ENCODE data around the gene DESI1. TPM values are rescaled to one million over a fixed set of nuclear protein-coding genes. Genes with fewer than 3 reads are reported as not detected.
A peak's percentile ranks its signal among the peaks of the same experiment; 100 is the strongest.

Gene DESI1
- total RNA-seq, 1 experiment from 2014 or later: 30.2 TPM

DNA sequence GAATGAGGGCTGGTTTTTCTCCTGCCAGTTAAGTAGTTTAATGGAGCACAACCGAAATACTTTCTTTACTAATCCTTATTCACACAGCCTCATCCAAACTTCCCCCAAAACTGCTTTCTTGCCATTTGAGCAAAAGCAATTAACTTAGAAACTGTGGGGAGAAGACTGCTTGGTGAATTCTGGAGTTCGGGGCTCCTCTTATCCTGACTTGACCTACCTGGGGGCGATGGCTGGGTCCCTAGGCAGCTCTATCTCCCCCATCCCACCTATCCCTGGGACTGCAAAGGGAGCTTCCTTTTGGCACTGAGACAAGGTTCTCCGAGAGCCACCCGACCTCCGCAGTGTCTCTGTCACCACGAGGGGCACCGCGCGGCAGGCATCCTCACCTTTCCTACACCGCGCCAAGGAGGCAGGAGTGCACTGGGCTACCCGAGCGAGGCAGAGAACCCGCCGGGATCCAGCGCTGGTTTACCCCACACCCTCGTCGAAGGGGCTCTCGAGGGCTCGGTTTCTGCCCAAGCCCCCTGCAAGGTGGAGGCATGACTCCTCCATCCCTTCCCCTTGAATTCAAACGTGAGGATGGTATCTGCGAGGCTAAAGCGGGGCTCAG is 759 bp downstream of the DESI1 start:
- Histone ChIP-seq H2BK12ac (ENCODE audit: insufficient read length, low read depth, low read length) (no peak overlapping the region), H2BK15ac (ENCODE audit: low read depth, low read length) (no peak overlapping the region), H3K4ac (ENCODE audit: low read depth, low read length) (no peak overlapping the region), H3K56ac (ENCODE audit: insufficient read length, low read depth, low read length) (no peak overlapping the region), H3K4me2 (ENCODE audit: insufficient read depth, insufficient read length, low read length) (peak overlapping the region; percentile 65), H3K4me1 (ENCODE audit: insufficient read depth, low read length) (no peaks in the 10 kb centered on the region), H3K79me2 (ENCODE audit: insufficient read depth, low read length) (peaks cover 8% of the 10 kb centered on the region; the same call in 1 of the 2 replicates), H4K91ac (ENCODE audit: insufficient read length, low read depth, low read length) (no peak overlapping the region), H3K9me3 (ENCODE audit: control insufficient read depth, low read depth, low read length) (no peaks in the 10 kb centered on the region), H2AFZ (ENCODE audit: low read length) (no peak overlapping the region), H2AK5ac (ENCODE audit: insufficient read length, low read length) (no peak overlapping the region), H3K23ac (ENCODE audit: insufficient read length, low read depth, low read length) (no peak overlapping the region), H3T11ph (ENCODE audit: low read length) (no peak overlapping the region), H3K27me3 (ENCODE audit: insufficient read depth, low read length) (no peaks in the 10 kb centered on the region), H2BK20ac (ENCODE audit: low read depth, low read length, poor library complexity, severe bottlenecking) (no peak overlapping the region), H4K8ac (replicated peaks; ENCODE audit: insufficient read length, low read depth, low read length) (no peak overlapping the region), H3K27ac (ENCODE audit: insufficient read length, low read depth, low read length) (no peak overlapping the region), H3K14ac (ENCODE audit: insufficient read depth, low read length) (0 out of 2 replicates have a peak overlapping the region, but pooled peaks have one; percentile 69), H3K9ac (ENCODE audit: extremely low read depth, insufficient read length, low read length) (peak overlapping the region; percentile 87), H4K20me1 (ENCODE audit: control insufficient read depth, insufficient read depth, insufficient read length) (no peaks in the 10 kb centered on the region), H2BK5ac (ENCODE audit: insufficient read length, low read length) (no peak overlapping the region), H4K5ac (ENCODE audit: insufficient read length, low read depth, low read length) (no peak overlapping the region), H2BK120ac (ENCODE audit: low read depth, low read length, poor library complexity, severe bottlenecking) (no peak overlapping the region), H3K18ac (ENCODE audit: insufficient read length, low read depth, low read length) (peak overlapping the region; percentile 52), H3K79me1 (ENCODE audit: insufficient read depth, low read depth, low read length, poor library complexity, severe bottlenecking) (no peaks in the 10 kb centered on the region), H3K23me2 (ENCODE audit: insufficient read length, low read depth, low read length, poor library complexity, severe bottlenecking) (peaks cover 14% of the 10 kb centered on the region)
- Mint-ChIP-seq H3K27me3 (ENCODE audit: low read depth) (no peaks in the 10 kb centered on the region), H3K4me3 (peak overlapping the region; percentile 95), H3K27ac (peak overlapping the region; percentile 77 to 96 (median 89); a peak in 5 of 7 replicates), H3K9me3 (no peaks in the 10 kb centered on the region; a peak in 2 of 5 replicates), H3K4me1 (peaks cover 17 to 19% of the 10 kb centered on the region in 2 experiments), H3K36me3 (ENCODE audit: insufficient read depth in 1 of 3, low read depth in 3 of 3) (peaks cover 24 to 31% (median 30%) of the 10 kb centered on the region in 3 experiments)
- WGBS (ENCODE audit: extremely low coverage, insufficient read length, low lambda C conversion rate): no CpG with 5 or more reads among the region's 24 CpGs
- TF ChIP-seq, protein P1, sequence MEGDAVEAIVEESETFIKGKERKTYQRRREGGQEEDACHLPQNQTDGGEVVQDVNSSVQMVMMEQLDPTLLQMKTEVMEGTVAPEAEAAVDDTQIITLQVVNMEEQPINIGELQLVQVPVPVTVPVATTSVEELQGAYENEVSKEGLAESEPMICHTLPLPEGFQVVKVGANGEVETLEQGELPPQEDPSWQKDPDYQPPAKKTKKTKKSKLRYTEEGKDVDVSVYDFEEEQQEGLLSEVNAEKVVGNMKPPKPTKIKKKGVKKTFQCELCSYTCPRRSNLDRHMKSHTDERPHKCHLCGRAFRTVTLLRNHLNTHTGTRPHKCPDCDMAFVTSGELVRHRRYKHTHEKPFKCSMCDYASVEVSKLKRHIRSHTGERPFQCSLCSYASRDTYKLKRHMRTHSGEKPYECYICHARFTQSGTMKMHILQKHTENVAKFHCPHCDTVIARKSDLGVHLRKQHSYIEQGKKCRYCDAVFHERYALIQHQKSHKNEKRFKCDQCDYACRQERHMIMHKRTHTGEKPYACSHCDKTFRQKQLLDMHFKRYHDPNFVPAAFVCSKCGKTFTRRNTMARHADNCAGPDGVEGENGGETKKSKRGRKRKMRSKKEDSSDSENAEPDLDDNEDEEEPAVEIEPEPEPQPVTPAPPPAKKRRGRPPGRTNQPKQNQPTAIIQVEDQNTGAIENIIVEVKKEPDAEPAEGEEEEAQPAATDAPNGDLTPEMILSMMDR (conservative IDR thresholded peaks at IDR 0.05): no peak
- DNase-seq: peak; percentile 57

Measured in H9 (cell line).